ENCODE data around the gene ARSD.
A peak's percentile ranks its signal among the peaks of the same experiment; 100 is the strongest.
"Not testable (repeated sequence)": the region's sequence is repeated elsewhere in the genome, so short reads cannot be mapped to it uniquely, and the experiment has no call there.

The ARSD gene

DNA sequence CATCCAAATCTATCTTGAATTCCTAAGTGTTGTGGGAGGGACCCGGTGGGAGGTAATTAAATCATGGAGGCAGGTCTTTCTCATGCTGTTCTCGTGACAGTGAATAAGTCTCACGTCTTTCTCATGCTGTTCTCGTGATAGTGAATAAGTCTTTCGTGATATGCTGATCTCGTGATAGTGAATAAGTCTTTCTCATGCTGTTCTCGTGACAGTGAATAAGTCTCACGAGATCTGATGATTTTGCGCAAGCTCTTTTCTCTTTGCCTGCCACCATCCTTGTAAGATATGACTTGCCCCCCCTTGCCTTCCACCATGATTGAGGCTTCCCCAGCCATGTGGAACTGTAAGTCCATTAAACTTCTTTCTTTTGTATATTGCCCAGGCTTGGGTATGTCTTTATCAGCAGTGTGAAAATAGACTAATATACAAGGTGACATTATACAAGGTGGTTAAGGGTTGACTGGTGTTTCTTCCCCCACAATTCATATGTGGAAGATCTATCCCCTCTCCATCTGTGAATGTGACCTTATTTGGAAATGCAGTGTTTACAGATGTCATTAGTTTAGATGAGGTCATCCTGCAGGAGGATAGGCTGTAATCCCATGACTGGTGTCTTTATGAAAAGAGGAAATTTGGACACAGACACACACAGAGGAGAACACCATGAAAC lies 27.6 kb downstream of the ARSD start:
- H3K9ac ChIP-seq (ENCODE audit: insufficient read length), result no peak overlapping the region
- no peak for DNase-seq (ENCODE audit: low read depth, low spot score)
- no peaks in the 10 kb centered on the region for H3K36me3 ChIP-seq (ENCODE audit: insufficient read depth, low read length)
- TF ChIP-seq POLR2AphosphoS5 (IDR thresholded peaks at IDR 0.05; ENCODE audit: borderline replicate concordance, low read depth, low read length) (no peak), EZH2 (IDR thresholded peaks at IDR 0.05) (no peak), FOXP2 (optimal IDR thresholded peaks at IDR 0.05; ENCODE audit: control extremely low read depth, extremely low read length, insufficient read depth) (no peak)
- 0 out of 2 replicates have a peak, but pooled peaks cover 4% of the 10 kb centered on the region for H3K9me3 ChIP-seq (ENCODE audit: low read depth, low read length)
- no peak overlapping the region for H3K4me3 ChIP-seq
- no peak overlapping the region for H3K27ac ChIP-seq

DNA sequence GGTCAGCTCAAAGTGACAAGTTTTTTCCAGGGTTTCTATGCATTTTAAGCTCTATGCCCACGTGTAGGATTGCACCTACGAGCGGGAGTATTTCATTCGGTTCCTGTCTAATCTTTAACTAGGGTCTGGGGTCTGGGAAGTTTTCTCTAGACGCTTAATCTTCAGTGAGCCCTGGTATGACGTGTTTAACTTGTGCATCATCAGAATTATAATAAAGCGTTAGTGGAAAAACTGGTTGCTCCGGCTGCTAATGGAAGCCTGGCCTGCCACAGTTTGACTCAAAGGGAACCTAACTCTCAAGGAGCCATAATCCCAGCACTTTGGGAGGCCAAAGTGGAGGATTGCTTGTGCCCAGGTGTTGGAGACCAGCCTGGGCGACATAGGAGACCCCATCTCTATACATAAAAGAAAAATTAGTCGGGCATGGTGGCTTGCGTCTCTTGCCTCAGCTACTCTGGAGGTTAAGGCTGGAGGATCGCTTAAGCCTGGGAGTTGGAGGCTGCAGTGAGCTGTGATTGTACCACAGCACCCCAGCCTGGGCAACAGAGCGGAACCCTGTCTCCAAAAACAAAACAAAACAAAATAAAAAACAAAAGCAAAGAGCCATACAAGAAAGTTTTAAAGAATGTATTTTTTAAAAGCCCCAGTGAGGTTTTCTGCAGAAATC lies 30.2 kb downstream of the ARSD start:
- no peak for DNase-seq (ENCODE audit: low read depth, low spot score)
- Histone ChIP-seq H3K27ac (peak overlapping the region; percentile 42; the same call in 1 of the 2 replicates), H3K9me3 (ENCODE audit: low read depth, low read length) (0 out of 2 replicates have a peak, but pooled peaks cover 4% of the 10 kb centered on the region), H3K9ac (ENCODE audit: insufficient read length) (no peak overlapping the region), H3K4me3 (no peak overlapping the region), H3K36me3 (ENCODE audit: insufficient read depth, low read length) (no peaks in the 10 kb centered on the region)
- TF ChIP-seq POLR2AphosphoS5 (IDR thresholded peaks at IDR 0.05; ENCODE audit: borderline replicate concordance, low read depth, low read length), result no peak
- TF ChIP-seq EZH2 (IDR thresholded peaks at IDR 0.05), result no peak
- TF ChIP-seq FOXP2 (optimal IDR thresholded peaks at IDR 0.05; ENCODE audit: control extremely low read depth, extremely low read length, insufficient read depth), result no peak

DNA sequence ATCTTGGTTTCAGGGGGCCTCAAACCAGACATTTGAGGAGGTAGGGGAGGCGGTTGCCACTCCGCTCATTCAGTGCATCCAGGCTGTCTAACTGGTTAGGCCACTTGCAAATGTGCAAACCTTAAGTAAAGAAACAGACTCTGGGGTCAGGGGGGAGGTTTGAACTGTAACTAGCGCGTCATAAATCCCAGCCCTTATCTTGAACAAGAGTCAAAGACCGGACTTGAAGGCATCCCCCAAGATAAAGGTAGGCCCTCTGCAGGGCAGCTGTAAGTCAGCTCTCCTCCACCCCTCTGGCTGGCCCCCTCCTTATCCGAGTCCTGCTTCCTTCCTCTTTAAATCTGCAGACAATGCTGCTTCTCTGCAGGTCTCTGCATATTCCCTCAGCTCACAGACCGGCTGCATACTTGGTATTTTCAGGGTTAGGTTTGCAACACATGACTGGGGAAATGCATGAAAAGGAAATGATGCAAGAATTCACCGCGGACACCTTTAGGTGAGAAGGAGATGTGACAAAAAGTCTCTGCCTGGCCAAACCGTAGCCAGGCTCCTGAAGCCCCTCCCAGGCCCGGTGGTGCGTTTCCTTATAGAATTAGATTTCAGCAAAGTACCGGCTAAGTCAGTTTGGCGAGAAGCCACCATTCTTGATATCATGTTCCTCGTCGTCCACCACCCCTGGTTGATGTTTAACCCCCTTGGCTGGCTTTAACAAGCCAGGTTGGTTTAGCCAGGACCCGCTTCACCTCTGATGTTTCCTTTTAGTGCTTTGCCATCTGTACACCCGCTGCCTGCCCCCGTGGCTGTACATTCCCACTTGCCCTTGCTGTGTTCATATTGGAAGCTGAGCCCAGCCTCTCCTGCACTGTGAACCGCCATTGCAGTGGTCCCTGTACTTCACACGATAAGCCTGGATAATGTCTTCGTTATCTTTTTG lies 31.2 kb downstream of the ARSD start:
- H3K9ac ChIP-seq (ENCODE audit: insufficient read length); H3K9me3 ChIP-seq (ENCODE audit: low read depth, low read length); DNase-seq (ENCODE audit: low read depth, low spot score); H3K36me3 ChIP-seq (ENCODE audit: insufficient read depth, low read length): not testable (repeated sequence)
- peak overlapping the region; percentile 46 for H3K27ac ChIP-seq
- peak overlapping the region; percentile 33; the same call in 1 of the 2 replicates for H3K4me3 ChIP-seq

DNA sequence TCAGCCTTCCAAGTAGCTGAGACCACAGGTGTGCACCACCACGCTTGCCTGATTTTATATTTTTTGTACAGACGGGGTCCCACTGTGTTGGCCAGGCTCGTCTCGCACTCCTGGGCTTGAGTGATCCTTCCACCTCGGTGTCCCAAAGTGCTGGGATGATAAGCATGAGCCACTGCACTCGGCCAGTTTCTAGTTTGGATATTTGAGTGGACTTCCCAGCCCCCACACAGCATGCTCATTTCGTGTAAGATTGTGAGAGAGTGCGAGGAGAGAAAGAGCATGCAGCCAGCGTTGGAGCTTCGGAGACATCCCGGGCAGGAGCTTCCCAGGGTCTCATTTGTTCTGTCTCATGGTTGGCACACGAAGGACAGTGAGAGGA lies 31.8 kb downstream of the ARSD start:
- no peak for DNase-seq (ENCODE audit: low read depth, low spot score)
- Histone ChIP-seq H3K36me3 (ENCODE audit: insufficient read depth, low read length) (no peaks in the 10 kb centered on the region), H3K9ac (ENCODE audit: insufficient read length) (no peak overlapping the region), H3K4me3 (no peak overlapping the region), H3K9me3 (ENCODE audit: low read depth, low read length) (no peaks in the 10 kb centered on the region), H3K27ac (no peak overlapping the region)
- TF ChIP-seq EZH2 (IDR thresholded peaks at IDR 0.05) (no peak), POLR2AphosphoS5 (IDR thresholded peaks at IDR 0.05; ENCODE audit: borderline replicate concordance, low read depth, low read length) (no peak), FOXP2 (optimal IDR thresholded peaks at IDR 0.05; ENCODE audit: control extremely low read depth, extremely low read length, insufficient read depth) (no peak)

DNA sequence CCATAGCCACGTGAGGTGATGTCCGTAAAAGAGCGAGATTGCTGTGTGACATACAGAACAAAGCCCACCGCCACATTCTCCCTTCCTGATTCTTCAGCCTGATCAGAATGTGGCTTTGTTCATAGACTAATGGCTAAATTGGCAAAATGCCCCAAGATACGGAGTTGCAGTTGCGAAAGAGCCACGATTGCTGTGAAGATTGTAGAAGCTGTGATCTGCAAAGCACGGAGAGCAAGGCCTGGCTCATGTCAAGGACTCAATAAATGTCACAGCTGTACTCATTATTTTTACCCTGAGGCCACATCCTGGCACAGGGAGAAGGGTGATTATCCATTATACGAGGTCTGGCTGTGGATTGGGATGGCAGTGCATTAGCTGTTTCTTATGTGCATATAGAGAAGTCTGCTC lies 34.2 kb downstream of the ARSD start:
- Histone ChIP-seq H3K4me3 (peak overlapping the region; percentile 71), H3K9me3 (ENCODE audit: low read depth, low read length) (no peaks in the 10 kb centered on the region), H3K9ac (ENCODE audit: insufficient read length) (peak overlapping the region; percentile 63), H3K27ac (peak overlapping the region; percentile 96), H3K36me3 (ENCODE audit: insufficient read depth, low read length) (no peaks in the 10 kb centered on the region)
- peak; percentile 100 for DNase-seq (ENCODE audit: low read depth, low spot score)
- TF ChIP-seq FOXP2 (optimal IDR thresholded peaks at IDR 0.05; ENCODE audit: control extremely low read depth, extremely low read length, insufficient read depth), result no peak
- peak; percentile 94 for TF ChIP-seq POLR2AphosphoS5 (IDR thresholded peaks at IDR 0.05; ENCODE audit: borderline replicate concordance, low read depth, low read length)

DNA sequence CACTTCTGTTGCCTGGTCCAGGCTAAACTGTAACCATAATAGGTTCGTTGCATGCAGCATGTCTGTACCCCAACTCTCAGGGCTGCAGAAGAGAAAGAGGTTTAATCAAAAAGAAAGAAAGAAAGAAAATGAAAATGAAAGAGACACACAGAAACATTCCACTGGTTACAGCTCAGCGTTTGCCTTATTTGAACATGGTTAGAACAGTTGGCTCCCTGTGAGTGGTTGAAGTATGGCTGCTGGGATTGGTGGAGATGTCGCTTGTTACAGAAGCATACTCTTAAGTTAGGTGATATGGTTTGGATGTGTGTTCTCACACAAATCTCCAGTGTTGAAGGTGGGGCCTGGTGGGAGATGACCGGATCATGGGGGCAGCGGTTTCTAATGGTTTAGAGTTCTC lies 36.3 kb downstream of the ARSD start:
- TF ChIP-seq FOXP2 (optimal IDR thresholded peaks at IDR 0.05; ENCODE audit: control extremely low read depth, extremely low read length, insufficient read depth), result no peak
- no peak for TF ChIP-seq POLR2AphosphoS5 (IDR thresholded peaks at IDR 0.05; ENCODE audit: borderline replicate concordance, low read depth, low read length)
- no peak for TF ChIP-seq EZH2 (IDR thresholded peaks at IDR 0.05)
- no peaks in the 10 kb centered on the region for H3K36me3 ChIP-seq (ENCODE audit: insufficient read depth, low read length)
- H3K9me3 ChIP-seq (ENCODE audit: low read depth, low read length), result no peaks in the 10 kb centered on the region
- no peak overlapping the region for H3K4me3 ChIP-seq
- no peak overlapping the region for H3K9ac ChIP-seq (ENCODE audit: insufficient read length)
- H3K27ac ChIP-seq, result peak overlapping the region; percentile 62
- no peak for DNase-seq (ENCODE audit: low read depth, low spot score)

DNA sequence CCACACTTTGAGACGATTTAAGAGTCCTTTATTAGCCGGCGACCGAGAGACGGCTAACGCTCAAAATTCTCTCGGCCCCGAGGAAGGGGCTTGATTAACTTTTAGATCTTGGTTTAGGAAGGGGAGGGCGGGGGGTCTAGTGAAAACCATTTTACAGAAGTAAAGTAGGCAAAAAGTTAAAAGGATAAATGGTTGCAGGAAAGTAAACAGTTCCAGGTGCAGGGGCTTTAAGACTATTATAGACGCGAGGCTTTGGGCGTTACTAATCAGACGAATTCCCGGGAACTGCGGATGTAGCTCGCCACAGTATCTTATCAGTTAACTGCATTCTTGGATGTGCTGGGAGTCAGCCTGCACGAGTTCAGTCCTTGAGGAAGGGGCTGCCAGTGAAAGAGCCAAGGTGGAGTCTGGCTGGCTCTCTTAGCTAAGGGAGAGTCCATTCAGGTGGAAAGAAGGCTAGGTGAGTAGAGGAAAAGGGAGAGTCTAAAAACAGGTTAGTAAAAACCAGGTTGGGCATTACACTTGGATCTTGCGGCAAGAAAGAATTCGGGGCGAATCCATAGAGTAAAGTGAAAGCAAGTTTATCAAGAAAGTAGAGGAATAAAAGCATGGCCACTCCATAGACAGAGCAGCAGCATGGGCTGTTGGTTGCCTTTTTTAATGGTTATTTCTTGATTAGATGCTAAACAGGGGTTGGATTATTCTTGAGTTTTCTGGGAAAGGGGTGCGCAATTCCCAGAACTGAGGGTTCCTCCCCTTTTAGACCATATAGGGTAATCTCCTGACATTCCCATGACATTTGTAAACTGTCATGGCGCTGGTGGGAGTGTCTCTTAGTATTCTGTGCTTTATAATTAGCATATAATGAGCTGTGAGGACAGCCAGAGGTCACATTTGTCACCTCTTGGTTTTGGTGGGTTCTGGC lies 38.3 kb downstream of the ARSD start:
- H3K36me3 ChIP-seq (ENCODE audit: insufficient read depth, low read length); DNase-seq (ENCODE audit: low read depth, low spot score); H3K9ac ChIP-seq (ENCODE audit: insufficient read length); H3K9me3 ChIP-seq (ENCODE audit: low read depth, low read length); H3K4me3 ChIP-seq: not testable (repeated sequence)
- H3K27ac ChIP-seq, result peak overlapping the region; percentile 60; the same call in 1 of the 2 replicates

DNA sequence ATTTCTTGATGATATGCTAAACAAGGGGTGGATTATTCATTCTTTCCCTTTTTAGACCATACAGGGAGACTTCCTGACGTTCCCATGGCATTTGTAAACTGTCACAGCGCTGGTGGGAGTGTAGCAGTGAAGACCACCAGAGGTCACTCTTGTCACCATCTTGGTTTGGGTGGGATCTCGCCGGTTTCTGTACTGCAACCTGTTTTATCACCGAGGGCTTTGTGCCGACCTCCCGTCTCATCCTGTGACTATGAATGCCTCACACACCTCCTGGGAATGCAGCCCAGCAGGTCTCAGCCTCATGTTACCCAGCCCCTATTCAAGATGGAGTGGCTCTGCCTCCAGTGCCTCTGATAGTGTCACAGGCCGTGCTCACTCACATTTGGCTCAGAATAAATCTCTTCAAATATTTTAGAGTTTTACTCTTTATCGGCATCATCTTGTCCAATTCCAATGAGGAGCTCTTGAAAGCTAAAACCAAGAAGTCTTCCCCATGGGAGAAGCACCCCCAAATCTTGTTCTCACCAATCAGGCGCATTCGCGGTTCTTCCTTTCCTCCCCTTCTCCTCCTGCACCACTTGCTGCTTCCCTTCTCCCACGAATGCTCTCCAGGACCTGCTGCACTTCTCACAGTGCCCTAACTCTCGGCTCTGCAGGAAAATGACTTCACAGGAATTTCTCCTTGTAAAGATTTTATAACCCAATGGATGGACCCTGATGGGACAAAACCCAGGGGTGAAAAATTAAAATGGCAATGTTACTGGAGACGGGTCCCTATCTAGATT lies 39.2 kb downstream of the ARSD start:
- not testable (repeated sequence) for H3K9ac ChIP-seq (ENCODE audit: insufficient read length); DNase-seq (ENCODE audit: low read depth, low spot score); H3K9me3 ChIP-seq (ENCODE audit: low read depth, low read length); H3K36me3 ChIP-seq (ENCODE audit: insufficient read depth, low read length)
- H3K27ac ChIP-seq, result peak overlapping the region; percentile 79
- H3K4me3 ChIP-seq, result peak overlapping the region; percentile 64; the same call in 1 of the 2 replicates

Measured in SK-N-MC (cell line).